ENCODE results near the gene EVI5. TPM values are rescaled to one million over a fixed set of nuclear protein-coding genes. Genes with fewer than 3 reads are reported as not detected.

The EVI5 gene
- total RNA-seq, 1 donor from 2014 or later, result 30.3 TPM

- Mint-ChIP-seq H3K27ac (no peak overlapping the region), H3K36me3 (ENCODE audit: insufficient read depth) (no peaks in the 10 kb centered on the region), H3K27me3 (peaks cover 71% of the 10 kb centered on the region), H3K4me1 (ENCODE audit: low read depth) (peaks cover 15% of the 10 kb centered on the region), H3K4me3 (ENCODE audit: low read depth) (no peak overlapping the region), H3K9me3 (ENCODE audit: low read depth) (no peaks in the 10 kb centered on the region)
- no peak for TF ChIP-seq CTCF (IDR thresholded peaks at IDR 0.05; ENCODE audit: unreplicated experiment)
- DNase-seq (ENCODE audit: low spot score, unreplicated experiment), result no peak
These were observed 296.5 kb downstream of the EVI5 start for GRCh38 chr1:92488416-92488815.

- H3K9me3 Mint-ChIP-seq (ENCODE audit: low read depth), result no peaks in the 10 kb centered on the region
- no peaks in the 10 kb centered on the region for H3K36me3 Mint-ChIP-seq (ENCODE audit: insufficient read depth)
- peaks cover 19% of the 10 kb centered on the region for H3K4me1 Mint-ChIP-seq (ENCODE audit: low read depth)
- H3K4me3 Mint-ChIP-seq (ENCODE audit: low read depth), result peak overlapping the region; percentile 14
- no peak for DNase-seq (ENCODE audit: low spot score, unreplicated experiment)
- peaks cover 80% of the 10 kb centered on the region for H3K27me3 Mint-ChIP-seq
- no peak overlapping the region for H3K27ac Mint-ChIP-seq
- no peak for TF ChIP-seq CTCF (IDR thresholded peaks at IDR 0.05; ENCODE audit: unreplicated experiment)
These were observed 297.8 kb downstream of the EVI5 start for GRCh38 chr1:92487078-92487605.

- Mint-ChIP-seq H3K27ac (no peak within 1 kb of the TSS), H3K9me3 (ENCODE audit: low read depth) (no peaks in the 10 kb centered on the region), H3K36me3 (ENCODE audit: insufficient read depth) (no peaks in the 10 kb centered on the region), H3K4me1 (ENCODE audit: low read depth) (peaks cover 21% of the 10 kb centered on the region), H3K4me3 (ENCODE audit: low read depth) (peak within 1 kb of the TSS; percentile 66), H3K27me3 (peaks cover 80% of the 10 kb centered on the region)
- peak; percentile 44 for DNase-seq (ENCODE audit: low spot score, unreplicated experiment)
- TF ChIP-seq CTCF (IDR thresholded peaks at IDR 0.05; ENCODE audit: unreplicated experiment), result no peak
These were observed 298.4 kb downstream of the EVI5 start, which contains the start of gene GFI1 for GRCh38 chr1:92486251-92487077. Gene GFI1 (minus strand): TSS chr1:92486925. CDS start chr1:92483487, 3,438 bp downstream.

- peak; percentile 50 for DNase-seq (ENCODE audit: low spot score, unreplicated experiment)
- peak; percentile 50 for TF ChIP-seq CTCF (IDR thresholded peaks at IDR 0.05; ENCODE audit: unreplicated experiment)
- peaks cover 26% of the 10 kb centered on the region for H3K4me1 Mint-ChIP-seq (ENCODE audit: low read depth)
- peak overlapping the region; percentile 68 for H3K4me3 Mint-ChIP-seq (ENCODE audit: low read depth)
- H3K9me3 Mint-ChIP-seq (ENCODE audit: low read depth), result no peaks in the 10 kb centered on the region
- no peaks in the 10 kb centered on the region for H3K36me3 Mint-ChIP-seq (ENCODE audit: insufficient read depth)
- H3K27me3 Mint-ChIP-seq, result peaks cover 81% of the 10 kb centered on the region
- H3K27ac Mint-ChIP-seq, result no peak overlapping the region
These were observed 299.3 kb downstream of the EVI5 start for GRCh38 chr1:92485381-92486250.
